ENCODE data around the gene ADAT3.
"Not testable (repeated sequence)": the region's sequence is repeated elsewhere in the genome, so short reads cannot be mapped to it uniquely, and the experiment has no call there.

- not testable (repeated sequence) for TF ChIP-seq CTCF (IDR thresholded peaks at IDR 0.05); EZH2 (IDR thresholded peaks at IDR 0.05; ENCODE audit: borderline replicate concordance, insufficient read depth, low read depth, low read length, poor library complexity, severe bottlenecking)
Measured at GRCh38 chr19:1875265-1875645, 29.9 kb upstream of the ADAT3 start.
